ENCODE data around the gene SLC17A4.

SLC17A4 gene

GRCh38 chr6:25830458-25830857 lies 75.9 kb downstream of the SLC17A4 start:
- DNase-seq (ENCODE audit: insufficient read length): no peak
- peak; percentile 66 for FAIRE-seq
- no peak for TF ChIP-seq POLR2AphosphoS5 (IDR thresholded peaks at IDR 0.05; ENCODE audit: low read depth, low read length)
